ENCODE measurements around the gene HYAL3. TPM values are rescaled to one million over a fixed set of nuclear protein-coding genes. Genes with fewer than 3 reads are reported as not detected.

The HYAL3 gene
- total RNA-seq, 4 donors from 2014 or later: 1.2 to 17.9 (median 1.8) TPM

GRCh38 chr3:50323092-50323600 is 23.9 kb upstream of the HYAL3 start:
- H3K4me1 ChIP-seq: peaks cover 0 to 86% (median 48%) of the 10 kb centered on the region in 4 donors
- peaks cover 0 to 38% (median 0%) of the 10 kb centered on the region in 3 donors for H3K36me3 ChIP-seq
- no peaks in the 10 kb centered on the region for H3K27me3 ChIP-seq
- TF ChIP-seq EP300 (IDR thresholded peaks at IDR 0.05): no peak
- TF ChIP-seq POLR2A (IDR thresholded peaks at IDR 0.05): no peak
- no peak for TF ChIP-seq CTCF (IDR thresholded peaks at IDR 0.05)
- WGBS, 2 donors: 30 to 33% methylated on average over 4 of the region's 4 CpGs
- H3K9me3 ChIP-seq: no peaks in the 10 kb centered on the region
- H3K4me3 ChIP-seq: no peak overlapping the region
- DNase-seq (ENCODE audit: low spot score in 2 of 2): no peak
- H3K27ac ChIP-seq: peak overlapping the region; percentile 72 to 99 (median 92)

- WGBS, 2 donors: 18 to 40% methylated on average over 15 to 28 of the region's 31 CpGs
- TF ChIP-seq CTCF (IDR thresholded peaks at IDR 0.05) (no peak), EP300 (IDR thresholded peaks at IDR 0.05) (peak; percentile 22 to 68)
- H3K27ac ChIP-seq: peak within 1 kb of the TSS; percentile 72 to 99 (median 92)
- H3K36me3 ChIP-seq: peaks cover 0 to 43% (median 0%) of the 10 kb centered on the region in 3 donors
- no peaks in the 10 kb centered on the region for H3K27me3 ChIP-seq
- no peaks in the 10 kb centered on the region for H3K9me3 ChIP-seq
- peak within 1 kb of the TSS; percentile 63 to 79 (median 66) for H3K4me3 ChIP-seq
- H3K4me1 ChIP-seq: peaks cover 0 to 90% (median 53%) of the 10 kb centered on the region in 4 donors
- no peak for DNase-seq (ENCODE audit: low spot score in 2 of 2)
Measured at GRCh38 chr3:50322386-50323091, 23.3 kb upstream of the HYAL3 start, which contains the start of gene HYAL2. Gene HYAL2 (minus strand): TSS chr3:50322745. CDS start chr3:50320489, 2,256 bp downstream.

- H3K4me1 ChIP-seq: peaks cover 0 to 90% (median 52%) of the 10 kb centered on the region in 4 donors
- H3K27me3 ChIP-seq: no peaks in the 10 kb centered on the region
- H3K27ac ChIP-seq: peak overlapping the region; percentile 72 to 99 (median 92)
- peak overlapping the region; percentile 63 to 79 (median 66) for H3K4me3 ChIP-seq
- H3K9me3 ChIP-seq: no peaks in the 10 kb centered on the region
- DNase-seq (ENCODE audit: low spot score in 2 of 2): no peak
- TF ChIP-seq POLR2A (IDR thresholded peaks at IDR 0.05): no peak
- TF ChIP-seq CTCF (IDR thresholded peaks at IDR 0.05): no peak
- no peak for TF ChIP-seq EP300 (IDR thresholded peaks at IDR 0.05)
- peaks cover 0 to 47% (median 0%) of the 10 kb centered on the region in 3 donors for H3K36me3 ChIP-seq
- WGBS, 2 donors: 3 to 17% methylated on average over 1 to 11 of the region's 14 CpGs
Measured at GRCh38 chr3:50322115-50322385, 22.8 kb upstream of the HYAL3 start.

GRCh38 chr3:50321336-50322114 is 22.3 kb upstream of the HYAL3 start:
- Histone ChIP-seq H3K4me1 (peaks cover 0 to 90% (median 52%) of the 10 kb centered on the region in 4 donors), H3K9me3 (no peaks in the 10 kb centered on the region), H3K27me3 (no peaks in the 10 kb centered on the region), H3K36me3 (peaks cover 0 to 50% (median 0%) of the 10 kb centered on the region in 3 donors), H3K27ac (peak overlapping the region; percentile 72 to 99 (median 92)), H3K4me3 (peak overlapping the region; percentile 63 to 79 (median 66))
- TF ChIP-seq CTCF (IDR thresholded peaks at IDR 0.05) (peak; percentile 43 to 86 (median 50)), POLR2A (IDR thresholded peaks at IDR 0.05) (peak in 1 of 2 donors; percentile 71), EP300 (IDR thresholded peaks at IDR 0.05) (peak; percentile 62 to 76)
- 1% methylated on average over 21 to 36 of the region's 59 CpGs for WGBS, 2 donors
- peak; percentile 82 to 84 for DNase-seq (ENCODE audit: low spot score in 2 of 2)

All from tibial nerve (tissue), 4 donors.